A673 (cell line): Measurements from ENCODE around the gene TCERG1L. TPM values are rescaled to one million over a fixed set of nuclear protein-coding genes. Genes with fewer than 3 reads are reported as not detected.

ENCODE experiments used
- BruUV-seq: library from RNA; stranded (reverse); fragments of 400-500 nt; replicated peaks from 2 replicates; lab custom pipeline; 2021; lab: Mats Ljungman, UMichigan
- CTCF ChIA-PET: fragments of 300-600 bp; sonication (Branson Sonifier 250); formaldehyde crosslinking; loops from one replicate; lab custom pipeline; 2022; ENCODE audit warnings: antibody characterized with exemption; lab: Charles Lee
- POLR2A ChIA-PET: fragments of 300-600 bp; sonication (Branson Sonifier 250); formaldehyde crosslinking; loops from one replicate; lab custom pipeline; 2022; ENCODE audit warnings: antibody characterized with exemption; ENCODE audit not compliant: low non-redundant PET; lab: Charles Lee
- DNase-seq: peaks from one replicate; pipeline ENCODE4 v3.0.0-alpha.2; 2015; ENCODE audit warnings: low spot score
- H3K27ac ChIP-seq: fragments of 200-600 bp; sonication (generic); 2 replicates; pipeline ENCODE4 v1.5.1; 2016; ENCODE audit warnings: mixed run types, low read depth, mild to moderate bottlenecking, mixed read lengths, antibody characterized with exemption, low read length; ENCODE audit not compliant: poor library complexity, severe bottlenecking
- H3K27me3 ChIP-seq: fragments of 200-600 bp; sonication (generic); replicated peaks from 2 replicates; pipeline ENCODE4 v1.6.1; 2017; ENCODE audit warnings: mixed run types, low read depth, mild to moderate bottlenecking, mixed read lengths, antibody characterized with exemption, low read length; ENCODE audit not compliant: insufficient read depth, poor library complexity
- H3K36me3 ChIP-seq: fragments of 200-600 bp; sonication (generic); 2 replicates; pipeline ENCODE4 v1.6.1; 2016; ENCODE audit warnings: mixed run types, mild to moderate bottlenecking, mixed read lengths, antibody characterized with exemption, low read length; ENCODE audit not compliant: insufficient read depth, poor library complexity, severe bottlenecking
- H3K4me1 ChIP-seq: fragments of 200-600 bp; sonication (generic); 2 replicates; pipeline ENCODE4 v1.6.1; 2017; ENCODE audit warnings: mixed run types, mild to moderate bottlenecking, mixed read lengths, antibody characterized with exemption, low read length; ENCODE audit not compliant: insufficient read depth, poor library complexity, severe bottlenecking
- H3K4me3 ChIP-seq: fragments of 200-600 bp; sonication (generic); 2 replicates; pipeline ENCODE4 v1.5.1; 2016; ENCODE audit warnings: low read depth, mixed run types, mild to moderate bottlenecking, mixed read lengths, low read length; ENCODE audit not compliant: poor library complexity, severe bottlenecking
- H3K9me3 ChIP-seq: fragments of 200-600 bp; sonication (generic); 2 replicates; pipeline ENCODE4 v1.6.1; 2016; ENCODE audit warnings: mixed run types, low read depth, mild to moderate bottlenecking, mixed read lengths, antibody characterized with exemption, low read length; ENCODE audit not compliant: poor library complexity, severe bottlenecking
- EZH2 ChIP-seq: fragments of 200-600 bp; sonication (generic); IDR thresholded peaks from 2 replicates; pipeline ENCODE4 v1.6.1; 2017; ENCODE audit warnings: borderline replicate concordance, low read depth, mild to moderate bottlenecking, mixed read lengths, antibody characterized with exemption, low read length; ENCODE audit not compliant: poor library complexity, severe bottlenecking
- intact Hi-C: fragments of 100-400 bp; cut with micrococcal nuclease; formaldehyde crosslinking; loops from one replicate; pipeline ENCODE4 v1.10.0; 2022; ENCODE audit not compliant: unreplicated experiment
- total RNA-seq: library from RNA; stranded (reverse); gene quantifications from 2 replicates; pipeline ENCODE4 v1.2.3, GENCODE V29; 2021
- TF ChIP-seq, protein P1 (sequence below): fragments of 300-800, 200-600 bp; sonication (generic); conservative IDR thresholded peaks from 2 replicates; pipeline ENCODE4 v1.5.1; 2017; ENCODE audit warnings: low read depth, mild to moderate bottlenecking, antibody characterized with exemption, low read length, moderate library complexity, mixed read lengths

Gene TCERG1L
- total RNA-seq, 1 experiment from 2014 or later, result 16.3 TPM

DNA sequence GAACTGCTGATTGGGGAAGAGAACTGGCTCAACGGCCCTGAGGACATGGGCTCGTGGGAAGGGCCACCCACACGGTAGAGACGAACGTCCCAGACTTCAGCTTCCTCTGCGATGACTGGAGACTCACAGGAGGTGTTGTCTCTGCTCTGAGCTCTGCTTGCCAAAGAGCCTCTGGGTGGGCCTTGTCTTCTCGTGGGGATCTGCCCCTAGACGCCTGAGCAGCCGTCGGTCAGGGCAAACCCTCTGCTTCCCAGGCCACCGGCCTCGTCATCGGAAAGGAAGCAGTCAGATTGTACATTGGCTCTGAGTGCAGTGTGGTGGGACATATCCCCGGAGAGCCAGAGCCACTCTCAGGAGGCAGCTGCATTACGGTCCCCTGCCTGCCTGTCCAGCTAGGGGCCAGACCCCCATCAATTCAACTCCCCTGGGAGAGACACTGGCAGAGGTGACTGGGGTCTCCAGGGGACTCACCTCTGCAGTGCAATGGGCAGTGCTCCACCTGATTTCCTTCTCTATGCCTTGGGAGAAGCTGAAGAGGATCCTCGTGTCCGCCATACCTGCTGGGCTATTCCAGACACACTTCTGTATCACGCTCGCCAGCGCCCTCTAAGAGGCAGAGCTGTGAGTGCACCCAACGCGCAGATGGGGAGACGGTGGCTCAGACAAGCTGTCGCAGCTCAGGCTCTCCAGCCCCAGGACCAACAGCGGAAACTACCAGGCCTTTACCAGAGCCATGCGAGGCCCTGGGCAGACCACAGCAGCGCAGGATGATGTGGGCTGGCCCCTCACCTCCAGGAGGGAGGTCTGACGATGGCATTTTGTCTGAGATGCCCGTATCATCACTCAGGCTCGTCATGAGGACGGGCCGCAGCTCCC is 227.4 kb downstream of the TCERG1L start:
- Histone ChIP-seq H3K4me3 (no peak overlapping the region), H3K36me3 (no peaks in the 10 kb centered on the region), H3K4me1 (no peaks in the 10 kb centered on the region), H3K27me3 (no peaks in the 10 kb centered on the region), H3K9me3 (no peaks in the 10 kb centered on the region), H3K27ac (no peak overlapping the region)
- intact Hi-C loops, result loop anchor here (5.0 kb wide), 1 partner anchor 462 kb away; no protein-coding TSS in a partner anchor
- no TSS peak for BruUV-seq
- POLR2A ChIA-PET, result no interaction called here
- TF ChIP-seq, protein P1, sequence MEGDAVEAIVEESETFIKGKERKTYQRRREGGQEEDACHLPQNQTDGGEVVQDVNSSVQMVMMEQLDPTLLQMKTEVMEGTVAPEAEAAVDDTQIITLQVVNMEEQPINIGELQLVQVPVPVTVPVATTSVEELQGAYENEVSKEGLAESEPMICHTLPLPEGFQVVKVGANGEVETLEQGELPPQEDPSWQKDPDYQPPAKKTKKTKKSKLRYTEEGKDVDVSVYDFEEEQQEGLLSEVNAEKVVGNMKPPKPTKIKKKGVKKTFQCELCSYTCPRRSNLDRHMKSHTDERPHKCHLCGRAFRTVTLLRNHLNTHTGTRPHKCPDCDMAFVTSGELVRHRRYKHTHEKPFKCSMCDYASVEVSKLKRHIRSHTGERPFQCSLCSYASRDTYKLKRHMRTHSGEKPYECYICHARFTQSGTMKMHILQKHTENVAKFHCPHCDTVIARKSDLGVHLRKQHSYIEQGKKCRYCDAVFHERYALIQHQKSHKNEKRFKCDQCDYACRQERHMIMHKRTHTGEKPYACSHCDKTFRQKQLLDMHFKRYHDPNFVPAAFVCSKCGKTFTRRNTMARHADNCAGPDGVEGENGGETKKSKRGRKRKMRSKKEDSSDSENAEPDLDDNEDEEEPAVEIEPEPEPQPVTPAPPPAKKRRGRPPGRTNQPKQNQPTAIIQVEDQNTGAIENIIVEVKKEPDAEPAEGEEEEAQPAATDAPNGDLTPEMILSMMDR, result peak; percentile 54
- no peak for TF ChIP-seq EZH2
- peak; percentile 36 for DNase-seq
- CTCF ChIA-PET, result no interaction called here

DNA sequence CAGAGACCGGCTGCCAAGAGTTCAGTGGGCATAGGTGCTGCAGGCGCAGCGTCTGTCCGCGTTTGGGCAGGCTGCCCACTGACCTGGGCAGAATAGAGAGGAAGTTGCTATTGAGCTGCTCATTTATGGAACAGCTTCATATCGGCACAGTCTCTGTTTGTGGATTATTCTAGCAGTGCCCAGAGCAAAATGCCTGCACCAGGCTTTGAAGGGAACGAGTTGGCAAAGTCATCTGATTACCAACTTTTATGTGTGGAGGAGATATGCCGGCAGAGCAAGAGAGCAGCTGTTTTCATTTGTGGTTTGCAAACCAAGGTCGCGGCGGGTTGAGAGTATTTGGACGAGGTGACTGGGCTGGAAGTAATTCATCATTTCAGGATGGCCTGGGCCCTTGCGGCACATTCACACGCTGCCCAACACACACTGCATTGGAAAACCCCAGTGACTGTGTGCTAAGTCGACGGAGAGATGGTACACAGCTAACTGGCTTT is 228.5 kb downstream of the TCERG1L start:
- POLR2A ChIA-PET, result no interaction called here
- intact Hi-C loops, result loop anchor here (5.0 kb wide), 1 partner anchor 461 kb away; no protein-coding TSS in a partner anchor
- no peak for DNase-seq
- Histone ChIP-seq H3K4me1 (no peaks in the 10 kb centered on the region), H3K4me3 (no peak overlapping the region), H3K27me3 (no peaks in the 10 kb centered on the region), H3K36me3 (no peaks in the 10 kb centered on the region), H3K9me3 (no peaks in the 10 kb centered on the region), H3K27ac (no peak overlapping the region)
- TF ChIP-seq, protein P1, result no peak
- TF ChIP-seq EZH2, result no peak
- CTCF ChIA-PET, result no interaction called here
- no TSS peak for BruUV-seq

DNA sequence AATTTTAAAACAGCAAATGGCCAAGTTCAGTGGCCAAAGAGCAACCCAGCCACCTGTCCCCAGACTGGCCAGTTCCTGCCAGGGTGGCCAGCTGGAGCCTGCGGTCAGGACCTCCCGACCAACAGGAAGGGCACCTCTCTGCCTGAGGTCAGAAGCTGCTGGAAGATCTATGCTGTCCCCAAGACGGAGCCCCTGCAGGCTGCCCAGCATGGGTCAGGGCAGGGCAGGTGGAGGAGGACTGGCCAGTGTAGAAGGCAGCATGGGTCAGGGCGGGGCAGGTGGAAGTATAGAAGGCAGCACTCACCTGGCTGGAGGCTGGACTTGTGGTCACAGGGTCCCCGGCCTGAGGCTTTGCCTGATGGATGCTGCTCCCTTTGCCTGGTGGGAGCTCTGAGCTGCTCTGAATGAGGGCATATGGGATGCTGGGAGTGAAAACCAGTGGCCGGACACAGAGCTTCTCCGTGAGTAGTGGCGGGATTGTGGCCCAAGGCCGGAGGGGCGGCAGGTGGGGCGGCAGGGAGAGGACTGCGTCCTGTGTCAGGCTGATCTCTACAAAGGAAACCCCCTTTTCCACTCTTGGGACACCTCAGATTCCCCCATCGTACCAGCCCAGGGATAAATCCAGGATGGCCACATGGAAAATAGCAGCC is 229.2 kb downstream of the TCERG1L start:
- H3K36me3 ChIP-seq, result no peaks in the 10 kb centered on the region
- POLR2A ChIA-PET, result no interaction called here
- TF ChIP-seq, protein P1, result no peak
- no peak for TF ChIP-seq EZH2
- DNase-seq, result no peak
- H3K27ac ChIP-seq, result no peak overlapping the region
- H3K4me1 ChIP-seq, result no peaks in the 10 kb centered on the region
- H3K27me3 ChIP-seq, result no peaks in the 10 kb centered on the region
- CTCF ChIA-PET, result no interaction called here
- H3K9me3 ChIP-seq, result no peaks in the 10 kb centered on the region
- no TSS peak for BruUV-seq
- intact Hi-C loops, result loop anchor here (5.0 kb wide), 1 partner anchor 460 kb away; no protein-coding TSS in a partner anchor
- no peak overlapping the region for H3K4me3 ChIP-seq
